GM18499 (cell line): ENCODE data around the gene B4GALT1.
"Not testable (repeated sequence)": the region's sequence is repeated elsewhere in the genome, so short reads cannot be mapped to it uniquely, and the experiment has no call there.

ENCODE experiments used
- ATAC-seq: cut with Tn5 transposase; IDR thresholded peaks from one replicate; pipeline ENCODE4 v1.9.1; 2021; ENCODE audit warnings: moderate number of reproducible peaks; ENCODE audit not compliant: insufficient read depth, unreplicated experiment

B4GALT1 gene

GRCh38 chr9:33185858-33186257 is 18.7 kb upstream of the B4GALT1 start:
- ATAC-seq: no peak

GRCh38 chr9:33185406-33185805 is 18.3 kb upstream of the B4GALT1 start:
- no peak for ATAC-seq

GRCh38 chr9:33184963-33185362 is 17.8 kb upstream of the B4GALT1 start:
- ATAC-seq: no peak

GRCh38 chr9:33182519-33182918 is 15.4 kb upstream of the B4GALT1 start:
- no peak for ATAC-seq

GRCh38 chr9:33180526-33181184 is 13.5 kb upstream of the B4GALT1 start:
- no peak for ATAC-seq

- no peak for ATAC-seq
These were observed 12.0 kb upstream of the B4GALT1 start for GRCh38 chr9:33178972-33179697.

GRCh38 chr9:33177639-33178038 is 10.5 kb upstream of the B4GALT1 start:
- ATAC-seq: no peak

- no peak for ATAC-seq
These were observed 9.9 kb upstream of the B4GALT1 start for GRCh38 chr9:33177086-33177485.

- no peak for ATAC-seq
These were observed 8.7 kb upstream of the B4GALT1 start for GRCh38 chr9:33175649-33176325.

- ATAC-seq: no peak
These were observed 5.4 kb upstream of the B4GALT1 start for GRCh38 chr9:33172256-33173238.

GRCh38 chr9:33170464-33171415 is 3.6 kb upstream of the B4GALT1 start:
- no peak for ATAC-seq

GRCh38 chr9:33168941-33169544 is 1.9 kb upstream of the B4GALT1 start:
- no peak for ATAC-seq

- ATAC-seq: no peak
These were observed 881 bp upstream of the B4GALT1 start for GRCh38 chr9:33167972-33168461.

GRCh38 chr9:33166231-33167083 is 679 bp downstream of the B4GALT1 start:
- ATAC-seq: no peak

- ATAC-seq: no peak
These were observed 1.6 kb downstream of the B4GALT1 start for GRCh38 chr9:33165263-33166151.

GRCh38 chr9:33164921-33165262 is 2.2 kb downstream of the B4GALT1 start:
- ATAC-seq: not testable (repeated sequence)
